ENCODE results near the gene GSAP.

GSAP gene

GRCh38 chr7:77354484-77354883, 61.7 kb downstream of the GSAP start:
- Histone ChIP-seq H3K27me3 (ENCODE audit: insufficient read depth, low read depth) (no peaks in the 10 kb centered on the region), H3K4me3 (IDR thresholded peaks at IDR 0.05; ENCODE audit: insufficient read depth, low read depth, low read length) (no peak overlapping the region), H3K4me1 (ENCODE audit: low read depth, poor library complexity, severe bottlenecking) (no peaks in the 10 kb centered on the region), H3K27ac (no peak overlapping the region), H3K4me2 (no peak overlapping the region), H4K20me1 (ENCODE audit: insufficient read depth) (no peaks in the 10 kb centered on the region), H3K9ac (no peak overlapping the region), H3K79me2 (ENCODE audit: insufficient read depth, low read depth) (no peaks in the 10 kb centered on the region), H3K36me3 (ENCODE audit: insufficient read depth) (no peaks in the 10 kb centered on the region), H2AFZ (ENCODE audit: low read depth) (no peak overlapping the region)
- no peak for TF ChIP-seq CTCF (conservative IDR thresholded peaks at IDR 0.05; ENCODE audit: low read depth, low read length)

DNA sequence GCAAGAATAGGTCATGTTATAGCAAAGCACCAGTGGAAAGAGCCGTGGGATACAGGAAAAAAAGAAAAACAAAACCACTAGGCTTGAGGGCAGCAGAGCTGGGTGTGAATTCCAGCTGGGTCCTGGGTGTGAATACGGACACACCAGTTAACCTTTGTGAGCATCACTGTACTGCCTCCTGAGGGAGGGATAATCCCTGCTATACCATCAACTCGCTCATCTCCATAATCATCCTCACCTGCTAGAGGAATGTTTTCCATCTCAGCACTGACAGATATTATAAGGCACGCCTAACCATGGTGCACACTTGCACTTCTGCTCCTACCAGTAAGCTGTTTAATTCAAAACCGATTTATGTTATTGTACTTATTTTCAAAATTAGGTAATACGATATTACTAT, 62.2 kb downstream of the GSAP start:
- Histone ChIP-seq H4K20me1 (ENCODE audit: insufficient read depth) (no peaks in the 10 kb centered on the region), H3K9ac (no peak overlapping the region), H3K4me2 (no peak overlapping the region), H2AFZ (ENCODE audit: low read depth) (no peak overlapping the region), H3K4me1 (ENCODE audit: low read depth, poor library complexity, severe bottlenecking) (no peaks in the 10 kb centered on the region), H3K36me3 (ENCODE audit: insufficient read depth) (no peaks in the 10 kb centered on the region), H3K27ac (no peak overlapping the region), H3K4me3 (IDR thresholded peaks at IDR 0.05; ENCODE audit: insufficient read depth, low read depth, low read length) (no peak overlapping the region), H3K79me2 (ENCODE audit: insufficient read depth, low read depth) (no peaks in the 10 kb centered on the region), H3K27me3 (ENCODE audit: insufficient read depth, low read depth) (no peaks in the 10 kb centered on the region)
- TF ChIP-seq CTCF (conservative IDR thresholded peaks at IDR 0.05; ENCODE audit: low read depth, low read length) = no peak

- no peaks in the 10 kb centered on the region for H3K4me1 ChIP-seq (ENCODE audit: low read depth, poor library complexity, severe bottlenecking)
- no peaks in the 10 kb centered on the region for H3K36me3 ChIP-seq (ENCODE audit: insufficient read depth)
- no peak overlapping the region for H3K4me3 ChIP-seq (IDR thresholded peaks at IDR 0.05; ENCODE audit: insufficient read depth, low read depth, low read length)
- no peaks in the 10 kb centered on the region for H3K79me2 ChIP-seq (ENCODE audit: insufficient read depth, low read depth)
- H3K27me3 ChIP-seq (ENCODE audit: insufficient read depth, low read depth) = no peaks in the 10 kb centered on the region
- no peak for TF ChIP-seq CTCF (conservative IDR thresholded peaks at IDR 0.05; ENCODE audit: low read depth, low read length)
- H3K9ac ChIP-seq = no peak overlapping the region
- no peak overlapping the region for H3K27ac ChIP-seq
- H3K4me2 ChIP-seq = no peak overlapping the region
- H2AFZ ChIP-seq (ENCODE audit: low read depth) = no peak overlapping the region
- H4K20me1 ChIP-seq (ENCODE audit: insufficient read depth) = no peaks in the 10 kb centered on the region
These were observed 62.8 kb downstream of the GSAP start for GRCh38 chr7:77353407-77353721.

GRCh38 chr7:77352665-77353406, 63.3 kb downstream of the GSAP start:
- Histone ChIP-seq H2AFZ (ENCODE audit: low read depth) (no peak overlapping the region), H3K27ac (no peak overlapping the region), H4K20me1 (ENCODE audit: insufficient read depth) (no peaks in the 10 kb centered on the region), H3K4me2 (no peak overlapping the region), H3K4me3 (IDR thresholded peaks at IDR 0.05; ENCODE audit: insufficient read depth, low read depth, low read length) (no peak overlapping the region), H3K79me2 (ENCODE audit: insufficient read depth, low read depth) (no peaks in the 10 kb centered on the region), H3K9ac (no peak overlapping the region), H3K36me3 (ENCODE audit: insufficient read depth) (no peaks in the 10 kb centered on the region), H3K27me3 (ENCODE audit: insufficient read depth, low read depth) (no peaks in the 10 kb centered on the region), H3K4me1 (ENCODE audit: low read depth, poor library complexity, severe bottlenecking) (no peaks in the 10 kb centered on the region)
- TF ChIP-seq CTCF (conservative IDR thresholded peaks at IDR 0.05; ENCODE audit: low read depth, low read length) = no peak
